K562 (cell line): Measurements from ENCODE around the gene ADIG.

Source experiments
- EP300 ChIP-seq: IDR thresholded peaks from 2 replicates; pipeline ENCODE4 v1.6.1; 2012; ENCODE audit warnings: low read length, improper control_type of control experiment
- ETV5 ChIP-seq: sonication (generic); formaldehyde crosslinking; IDR thresholded peaks from 2 replicates; pipeline ENCODE4 v1.4.0; 2020; ENCODE audit warnings: low read depth, mild to moderate bottlenecking, missing genetic modification reagents
- FOXK1 ChIP-seq: sonication (generic); formaldehyde crosslinking; IDR thresholded peaks from 2 replicates; pipeline ENCODE4 v1.8.0; 2022; ENCODE audit warnings: missing genetic modification reagents, mild to moderate bottlenecking, borderline replicate concordance
- HDGF ChIP-seq: fragments of 450-650 bp; IDR thresholded peaks from 2 replicates; pipeline ENCODE4 v1.6.1; 2016
- IRF1 ChIP-seq: sonication (generic); formaldehyde crosslinking; IDR thresholded peaks from 2 replicates; pipeline ENCODE4 v1.8.0; 2022; ENCODE audit warnings: missing genetic modification reagents, mild to moderate bottlenecking, borderline replicate concordance
- KDM4B ChIP-seq, 2 experiments: fragments of 450-650 bp in 1 of 2; sonication (generic) in 1 of 2; IDR thresholded peaks; 2 replicates each; pipeline ENCODE4 v1.6.1; 2016 to 2017; ENCODE audit warnings: borderline replicate concordance in 2 of 2, antibody characterized with exemption in 1 of 2, low read depth in 1 of 2, mild to moderate bottlenecking in 1 of 2
- NR3C1 ChIP-seq: sonication (generic); formaldehyde crosslinking; IDR thresholded peaks from 2 replicates; pipeline ENCODE4 v1.8.1; 2022; ENCODE audit warnings: missing genetic modification reagents
- POLR2A ChIP-seq: fragments of 450-650 bp; conservative IDR thresholded peaks from 2 replicates; pipeline ENCODE4 v1.6.1; 2016
- SRF ChIP-seq, 2 experiments: fragments of 250-450, 450-650 bp in 1 of 2; sonication (Bioruptor Pico) in 1 of 2; sonication (generic) in 1 of 2; formaldehyde crosslinking; IDR thresholded peaks; 2 replicates each; pipeline versions ENCODE4 v1.5.0 to v1.5.1; 2020 to 2022; ENCODE audit warnings: mild to moderate bottlenecking in 1 of 2, missing genetic modification reagents in 1 of 2
- TBL1XR1 ChIP-seq, 2 experiments: IDR thresholded peaks; 2 replicates each; pipeline ENCODE4 v1.6.1; 2012; ENCODE audit warnings: improper control_type of control experiment in 2 of 2, low read length in 2 of 2, mild to moderate bottlenecking in 1 of 2
- ZBTB33 ChIP-seq: sonication (generic); formaldehyde crosslinking; IDR thresholded peaks from 2 replicates; pipeline ENCODE4 v1.8.1; 2023; ENCODE audit warnings: mild to moderate bottlenecking, missing genetic modification reagents
- ZFP91 ChIP-seq: sonication (generic); formaldehyde crosslinking; IDR thresholded peaks from 2 replicates; pipeline ENCODE4 v1.8.0; 2022; ENCODE audit warnings: mild to moderate bottlenecking, missing genetic modification reagents
- ZNF232 ChIP-seq: sonication (generic); formaldehyde crosslinking; IDR thresholded peaks from 2 replicates; pipeline ENCODE4 v1.8.0; 2022; ENCODE audit warnings: mild to moderate bottlenecking, missing genetic modification reagents

- TF ChIP-seq HDGF (no peak), POLR2A (no peak), ETV5 (CRISPR knock-in tag) (no peak), IRF1 (CRISPR knock-in tag) (no peak), EP300 (no peak), TBL1XR1 (IDR thresholded peaks at IDR 0.05; ENCODE audit: low read length in 2 of 2) (no peak), SRF (CRISPR knock-in tag; IDR thresholded peaks at IDR 0.05) (no peak), NR3C1 (no peak), ZNF232 (CRISPR knock-in tag) (no peak), KDM4B (IDR thresholded peaks at IDR 0.05; ENCODE audit: borderline replicate concordance in 2 of 2, low read depth in 1 of 2) (no peak), ZFP91 (CRISPR knock-in tag) (no peak), ZBTB33 (CRISPR knock-in tag) (no peak), FOXK1 (no peak)
Observed at GRCh38 chr20:38547288-38548085, 33.5 kb upstream of the ADIG start.
